ENCODE measurements around the gene PTPN1. TPM values are rescaled to one million over a fixed set of nuclear protein-coding genes. Genes with fewer than 3 reads are reported as not detected.
A peak's percentile ranks its signal among the peaks of the same experiment; 100 is the strongest.

PTPN1 gene
- total and polyA plus RNA-seq, 3 experiments from 2014 or later = 35.7 to 67.3 (median 64.2) TPM

DNA sequence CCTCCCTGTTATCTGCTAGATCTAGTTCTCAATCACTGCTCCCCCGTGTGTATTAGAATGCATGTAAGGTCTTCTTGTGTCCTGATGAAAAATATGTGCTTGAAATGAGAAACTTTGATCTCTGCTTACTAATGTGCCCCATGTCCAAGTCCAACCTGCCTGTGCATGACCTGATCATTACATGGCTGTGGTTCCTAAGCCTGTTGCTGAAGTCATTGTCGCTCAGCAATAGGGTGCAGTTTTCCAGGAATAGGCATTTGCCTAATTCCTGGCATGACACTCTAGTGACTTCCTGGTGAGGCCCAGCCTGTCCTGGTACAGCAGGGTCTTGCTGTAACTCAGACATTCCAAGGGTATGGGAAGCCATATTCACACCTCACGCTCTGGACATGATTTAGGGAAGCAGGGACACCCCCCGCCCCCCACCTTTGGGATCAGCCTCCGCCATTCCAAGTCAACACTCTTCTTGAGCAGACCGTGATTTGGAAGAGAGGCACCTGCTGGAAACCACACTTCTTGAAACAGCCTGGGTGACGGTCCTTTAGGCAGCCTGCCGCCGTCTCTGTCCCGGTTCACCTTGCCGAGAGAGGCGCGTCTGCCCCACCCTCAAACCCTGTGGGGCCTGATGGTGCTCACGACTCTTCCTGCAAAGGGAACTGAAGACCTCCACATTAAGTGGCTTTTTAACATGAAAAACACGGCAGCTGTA lies 73.4 kb downstream of the PTPN1 start:
- Histone ChIP-seq H3K4me3 (ENCODE audit: low read length) (no peak overlapping the region), H3K27me3 (ENCODE audit: insufficient read depth, low read length, poor library complexity, severe bottlenecking) (no peaks in the 10 kb centered on the region), H3K27ac (ENCODE audit: low read depth, low read length) (no peak overlapping the region), H3K36me3 (ENCODE audit: insufficient read depth, low read length) (peaks cover 54% of the 10 kb centered on the region), H3K4me1 (ENCODE audit: insufficient read depth, low read length) (no peaks in the 10 kb centered on the region), H3K9me3 (ENCODE audit: low read length) (no peaks in the 10 kb centered on the region)
- Mint-ChIP-seq H3K4me1 (peaks cover 0 to 1% (median 0%) of the 10 kb centered on the region in 3 donors), H3K27ac (peak overlapping the region in 1 of 8 donors; percentile 69), H3K27me3 (peaks cover 0 to 1% of the 10 kb centered on the region in 2 donors), H3K4me3 (no peak overlapping the region), H3K9me3 (no peaks in the 10 kb centered on the region), H3K36me3 (peaks cover 4 to 93% (median 16%) of the 10 kb centered on the region in 3 donors)
- DNase-seq = peak in 1 of 5 donors; percentile 35
- POLR2A ChIA-PET = no interaction called here
- CTCF ChIA-PET = interaction anchor here (1.1 to 1.3 kb wide), 2 partner anchors 8 to 10 kb away, joined by 3 read pairs; no protein-coding TSS in a partner anchor

DNA sequence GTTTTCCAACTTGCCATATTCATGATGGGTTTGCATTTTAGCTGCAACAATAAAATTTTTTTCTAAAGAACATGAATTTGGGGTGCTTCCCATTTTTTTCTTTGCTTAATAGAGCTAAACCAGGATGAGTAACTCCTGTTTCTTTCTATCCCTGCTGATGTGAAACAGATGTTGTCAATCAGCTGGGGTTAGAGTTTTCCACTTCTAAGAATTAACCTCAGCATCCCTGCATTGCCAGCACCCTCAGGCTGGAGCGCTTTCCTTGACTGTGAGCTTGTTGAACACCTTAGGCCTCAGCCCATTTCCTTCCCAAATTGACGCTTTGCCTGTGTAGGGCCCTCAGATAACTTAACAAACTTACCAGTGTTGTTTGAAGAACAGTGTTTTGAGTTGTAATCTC lies 74.5 kb downstream of the PTPN1 start:
- Mint-ChIP-seq H3K4me3 (no peak overlapping the region), H3K4me1 (peaks cover 0 to 1% (median 0%) of the 10 kb centered on the region in 3 donors), H3K36me3 (peaks cover 4 to 86% (median 12%) of the 10 kb centered on the region in 3 donors), H3K27ac (peak overlapping the region in 2 of 8 donors; percentile 10 to 21), H3K27me3 (peaks cover 0 to 1% of the 10 kb centered on the region in 2 donors), H3K9me3 (no peaks in the 10 kb centered on the region)
- no peak overlapping the region for H3K27ac ChIP-seq (ENCODE audit: low read depth, low read length)
- H3K36me3 ChIP-seq (ENCODE audit: insufficient read depth, low read length) = peaks cover 43% of the 10 kb centered on the region
- no peaks in the 10 kb centered on the region for H3K9me3 ChIP-seq (ENCODE audit: low read length)
- no peak overlapping the region for H3K4me3 ChIP-seq (ENCODE audit: low read length)
- ChIA-PET CTCF (interaction anchor here (1.1 to 1.3 kb wide), 3 partner anchors 9 to 80 kb away, joined by 3 to 4 read pairs (median 3); no protein-coding TSS in a partner anchor), POLR2A (no interaction called here)
- DNase-seq = no peak
- no peaks in the 10 kb centered on the region for H3K27me3 ChIP-seq (ENCODE audit: insufficient read depth, low read length, poor library complexity, severe bottlenecking)
- H3K4me1 ChIP-seq (ENCODE audit: insufficient read depth, low read length) = no peaks in the 10 kb centered on the region

DNA sequence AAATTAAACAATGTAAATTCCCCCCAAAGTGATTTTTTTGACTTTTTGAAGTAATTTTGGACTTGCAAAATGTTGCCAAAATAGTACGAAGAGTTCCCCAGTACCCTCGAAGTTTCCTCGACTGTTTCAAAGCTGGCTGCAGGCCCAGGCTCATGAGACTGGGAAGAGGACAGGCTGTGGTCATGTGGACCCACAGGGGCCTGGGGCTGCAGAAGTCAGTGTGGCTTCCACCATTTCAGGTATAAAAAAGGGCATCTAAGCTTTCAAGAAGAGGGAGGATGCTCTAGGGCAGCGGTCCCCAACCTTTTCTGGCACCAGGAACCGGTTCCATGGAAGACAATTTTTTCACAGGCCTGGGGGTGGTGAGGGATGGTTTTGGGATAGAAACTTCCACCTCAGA lies 75.0 kb downstream of the PTPN1 start:
- H3K9me3 ChIP-seq (ENCODE audit: low read length) = no peaks in the 10 kb centered on the region
- peaks cover 37% of the 10 kb centered on the region for H3K36me3 ChIP-seq (ENCODE audit: insufficient read depth, low read length)
- H3K4me3 Mint-ChIP-seq = no peak overlapping the region
- H3K4me1 ChIP-seq (ENCODE audit: insufficient read depth, low read length) = no peaks in the 10 kb centered on the region
- no peak overlapping the region for H3K4me3 ChIP-seq (ENCODE audit: low read length)
- no peak overlapping the region for H3K27ac ChIP-seq (ENCODE audit: low read depth, low read length)
- no peaks in the 10 kb centered on the region for H3K27me3 ChIP-seq (ENCODE audit: insufficient read depth, low read length, poor library complexity, severe bottlenecking)
- ChIA-PET CTCF (interaction anchor here (1.1 to 1.3 kb wide), 2 partner anchors 11 to 81 kb away, joined by 3 to 4 read pairs; no protein-coding TSS in a partner anchor), POLR2A (no interaction called here)
- H3K27ac Mint-ChIP-seq = peak overlapping the region in 2 of 8 donors; percentile 21 to 48
- H3K36me3 Mint-ChIP-seq = peaks cover 4 to 83% (median 11%) of the 10 kb centered on the region in 3 donors
- peak in 1 of 5 donors; percentile 15 for DNase-seq
- H3K27me3 Mint-ChIP-seq = peaks cover 0 to 1% of the 10 kb centered on the region in 2 donors
- H3K4me1 Mint-ChIP-seq = peaks cover 0 to 1% (median 0%) of the 10 kb centered on the region in 3 donors
- no peaks in the 10 kb centered on the region for H3K9me3 Mint-ChIP-seq

DNA sequence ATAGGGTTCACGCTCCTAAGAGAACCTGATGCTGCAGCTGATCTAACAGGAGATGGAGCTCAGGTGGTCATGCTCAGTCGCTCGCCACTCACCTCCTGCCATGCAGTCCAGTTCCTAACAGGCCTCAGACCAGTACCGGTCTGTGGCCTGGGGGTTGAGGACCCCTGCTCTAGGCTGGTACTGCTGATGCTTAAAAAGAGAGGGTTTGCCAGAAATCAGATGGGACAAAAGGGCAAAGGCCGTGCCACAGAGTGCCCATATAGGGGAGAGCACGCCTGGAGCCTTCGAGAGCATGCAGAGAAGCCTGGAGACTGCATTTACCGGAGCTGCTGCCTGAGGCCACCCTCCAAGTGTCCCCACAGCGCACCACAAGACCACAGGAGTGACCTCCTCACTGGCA lies 75.5 kb downstream of the PTPN1 start:
- Histone ChIP-seq H3K4me3 (ENCODE audit: low read length) (no peak overlapping the region), H3K9me3 (ENCODE audit: low read length) (no peaks in the 10 kb centered on the region), H3K27me3 (ENCODE audit: insufficient read depth, low read length, poor library complexity, severe bottlenecking) (no peaks in the 10 kb centered on the region), H3K27ac (ENCODE audit: low read depth, low read length) (no peak overlapping the region), H3K4me1 (ENCODE audit: insufficient read depth, low read length) (no peaks in the 10 kb centered on the region), H3K36me3 (ENCODE audit: insufficient read depth, low read length) (peaks cover 33% of the 10 kb centered on the region)
- POLR2A ChIA-PET = no interaction called here
- Mint-ChIP-seq H3K27me3 (peaks cover 0 to 1% of the 10 kb centered on the region in 2 donors), H3K36me3 (peaks cover 4 to 81% (median 8%) of the 10 kb centered on the region in 3 donors), H3K4me3 (no peak overlapping the region), H3K4me1 (peaks cover 0 to 1% (median 0%) of the 10 kb centered on the region in 3 donors), H3K9me3 (no peaks in the 10 kb centered on the region), H3K27ac (no peak overlapping the region)
- CTCF ChIA-PET = interaction anchor here (1.7 kb wide), 1 partner anchor 10 kb away, joined by 5 read pairs; no protein-coding TSS in a partner anchor
- peak in 1 of 5 donors; percentile 30 for DNase-seq

DNA sequence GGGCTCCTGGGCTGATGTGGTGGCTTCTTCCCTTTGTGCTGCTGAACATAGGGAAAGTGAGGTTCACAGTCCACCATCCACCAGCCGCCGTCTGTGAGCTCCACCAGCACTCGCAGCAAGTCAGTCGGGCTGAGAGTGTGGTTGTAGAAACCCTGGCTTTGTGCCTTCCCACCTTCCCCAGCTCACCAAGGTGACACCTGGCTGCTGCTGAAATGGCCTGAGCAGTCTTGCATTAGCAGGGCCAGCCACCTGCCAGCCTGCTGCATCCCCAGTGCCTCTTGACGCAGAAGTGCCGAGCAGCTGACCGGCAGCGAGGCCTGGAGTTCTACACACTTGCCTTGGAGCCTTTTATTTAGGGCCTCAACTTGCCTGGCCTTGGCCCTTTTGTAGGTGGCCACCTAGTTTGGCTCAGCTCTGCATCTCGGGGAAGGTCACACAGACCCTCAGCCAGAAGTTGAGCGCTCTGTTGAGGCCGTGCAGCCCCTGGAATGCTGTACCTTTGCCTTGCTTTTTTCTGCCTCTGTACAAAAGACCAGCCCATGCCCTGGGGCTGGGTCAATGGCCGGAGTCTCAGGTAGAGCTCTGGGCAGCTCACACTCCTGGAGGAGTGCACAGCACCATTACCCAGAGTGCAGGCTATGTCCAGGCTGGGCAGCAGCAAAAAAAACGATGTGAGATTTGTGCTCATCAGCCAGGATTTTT lies 76.5 kb downstream of the PTPN1 start:
- Mint-ChIP-seq H3K9me3 (no peaks in the 10 kb centered on the region), H3K27ac (peak overlapping the region in 2 of 8 donors; percentile 19 to 61), H3K27me3 (peaks cover 0 to 1% of the 10 kb centered on the region in 2 donors), H3K4me3 (no peak overlapping the region), H3K36me3 (peaks cover 3 to 71% (median 4%) of the 10 kb centered on the region in 3 donors), H3K4me1 (peaks cover 0 to 1% (median 0%) of the 10 kb centered on the region in 3 donors)
- Histone ChIP-seq H3K9me3 (ENCODE audit: low read length) (no peaks in the 10 kb centered on the region), H3K36me3 (ENCODE audit: insufficient read depth, low read length) (peaks cover 24% of the 10 kb centered on the region), H3K4me3 (ENCODE audit: low read length) (no peak overlapping the region), H3K27me3 (ENCODE audit: insufficient read depth, low read length, poor library complexity, severe bottlenecking) (no peaks in the 10 kb centered on the region), H3K4me1 (ENCODE audit: insufficient read depth, low read length) (no peaks in the 10 kb centered on the region), H3K27ac (ENCODE audit: low read depth, low read length) (no peak overlapping the region)
- ChIA-PET POLR2A (no interaction called here), CTCF (interaction anchor here (1.0 to 2.8 kb wide), 6 partner anchors 11 to 116 kb away, joined by 3 to 11 read pairs (median 4); no protein-coding TSS in a partner anchor)
- DNase-seq = no peak

DNA sequence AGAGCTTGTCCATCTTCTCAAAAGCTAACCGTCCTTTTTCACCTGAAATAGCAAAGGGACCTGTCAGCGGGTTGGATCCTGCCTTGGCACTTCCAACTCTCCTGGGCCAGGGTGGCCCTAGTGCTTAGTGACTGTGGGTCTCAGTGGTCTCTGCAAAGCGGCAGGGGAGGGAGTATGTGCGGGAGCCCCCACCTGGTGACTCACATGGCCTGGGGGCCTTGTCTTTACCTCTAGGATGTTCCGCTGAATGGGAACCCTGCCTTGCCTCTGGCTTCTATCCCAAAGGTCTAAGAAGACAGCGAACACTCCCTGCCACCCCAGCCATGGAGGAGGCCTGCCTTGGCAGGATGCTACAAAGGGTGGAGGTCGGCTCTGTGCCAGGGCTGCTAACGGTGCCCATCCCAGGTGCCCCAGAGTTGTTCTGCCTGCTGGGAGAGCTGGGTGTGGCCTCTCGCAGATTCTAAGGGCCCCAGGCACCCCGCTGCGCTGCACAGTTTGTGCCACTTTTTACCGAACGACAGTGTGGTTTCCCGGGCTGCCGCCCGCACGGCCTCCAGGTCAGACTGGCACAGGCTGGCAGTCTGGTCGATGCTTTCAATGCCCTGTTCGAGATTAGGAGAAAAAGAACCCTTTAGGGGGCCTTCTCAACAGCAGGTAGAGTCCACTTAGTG lies 77.2 kb downstream of the PTPN1 start:
- Mint-ChIP-seq H3K4me3 (no peak overlapping the region), H3K36me3 (peaks cover 3 to 64% (median 4%) of the 10 kb centered on the region in 3 donors), H3K27ac (peak overlapping the region in 1 of 8 donors; percentile 61), H3K27me3 (peaks cover 0 to 1% of the 10 kb centered on the region in 2 donors), H3K9me3 (no peaks in the 10 kb centered on the region), H3K4me1 (peaks cover 0 to 1% (median 0%) of the 10 kb centered on the region in 3 donors)
- Histone ChIP-seq H3K4me3 (ENCODE audit: low read length) (no peak overlapping the region), H3K27me3 (ENCODE audit: insufficient read depth, low read length, poor library complexity, severe bottlenecking) (no peaks in the 10 kb centered on the region), H3K27ac (ENCODE audit: low read depth, low read length) (no peak overlapping the region), H3K9me3 (ENCODE audit: low read length) (no peaks in the 10 kb centered on the region), H3K36me3 (ENCODE audit: insufficient read depth, low read length) (peaks cover 18% of the 10 kb centered on the region), H3K4me1 (ENCODE audit: insufficient read depth, low read length) (no peaks in the 10 kb centered on the region)
- POLR2A ChIA-PET = no interaction called here
- peak in 1 of 5 donors; percentile 37 for DNase-seq
- CTCF ChIA-PET = interaction anchor here (1.0 to 2.8 kb wide), 10 partner anchors 8 to 117 kb away, joined by 3 to 11 read pairs (median 4); no protein-coding TSS in a partner anchor

DNA sequence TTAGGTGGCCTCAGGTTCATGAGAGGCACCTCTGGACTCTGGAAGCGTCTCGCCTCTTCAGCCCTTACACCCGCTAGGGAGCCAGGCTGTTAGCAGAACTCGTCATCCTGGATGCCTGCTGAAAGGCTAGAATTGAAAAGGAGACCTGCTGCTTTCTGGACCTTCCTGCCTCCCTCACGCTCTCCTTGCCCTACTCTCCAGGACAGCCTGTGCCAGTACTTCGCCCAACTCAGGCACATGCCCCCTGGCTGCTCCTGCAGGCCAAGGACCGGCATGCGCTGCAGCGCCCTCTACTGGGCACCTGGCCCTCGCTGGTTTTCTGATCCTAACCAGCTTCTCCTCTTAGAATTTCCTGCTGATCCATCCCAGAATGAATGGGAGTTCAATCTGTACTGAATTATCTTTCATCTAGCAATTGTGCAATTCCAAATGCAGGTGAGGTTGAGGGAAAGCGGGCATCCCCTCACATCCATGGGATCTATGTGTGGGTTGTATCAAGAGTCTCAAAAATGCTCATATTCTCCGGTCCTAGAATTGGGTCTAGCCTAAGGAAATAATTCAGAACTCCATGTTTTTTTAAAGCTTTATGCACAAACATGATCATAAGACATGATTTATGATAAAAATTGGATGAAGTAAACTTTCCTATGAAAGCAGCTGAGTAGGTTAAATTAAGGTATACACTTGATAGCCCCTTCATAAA lies 78.0 kb downstream of the PTPN1 start:
- peaks cover 16% of the 10 kb centered on the region for H3K36me3 ChIP-seq (ENCODE audit: insufficient read depth, low read length)
- no peaks in the 10 kb centered on the region for H3K9me3 ChIP-seq (ENCODE audit: low read length)
- H3K4me3 ChIP-seq (ENCODE audit: low read length) = no peak overlapping the region
- no peak overlapping the region for H3K27ac ChIP-seq (ENCODE audit: low read depth, low read length)
- Mint-ChIP-seq H3K27me3 (peaks cover 0 to 1% of the 10 kb centered on the region in 2 donors), H3K4me1 (peaks cover 0 to 1% (median 0%) of the 10 kb centered on the region in 3 donors), H3K4me3 (no peak overlapping the region), H3K9me3 (no peaks in the 10 kb centered on the region), H3K27ac (peak overlapping the region in 4 of 8 donors; percentile 19 to 63 (median 40)), H3K36me3 (peaks cover 3 to 56% (median 4%) of the 10 kb centered on the region in 3 donors)
- CTCF ChIA-PET = interaction anchor here (0.6 to 2.8 kb wide), 19 partner anchors 9 to 400 kb away, joined by 3 to 11 read pairs (median 3); partner anchors contain the start of gene CEBPB
- POLR2A ChIA-PET = interaction anchor here (0.7 to 0.9 kb wide), 3 partner anchors 78 to 435 kb away, joined by 6 to 7 read pairs (median 7); partner anchors contain the start of gene PEDS1
- no peaks in the 10 kb centered on the region for H3K4me1 ChIP-seq (ENCODE audit: insufficient read depth, low read length)
- DNase-seq = peak; percentile 46 to 80 (median 65)
- H3K27me3 ChIP-seq (ENCODE audit: insufficient read depth, low read length, poor library complexity, severe bottlenecking) = no peaks in the 10 kb centered on the region
